A549 (cell line): ENCODE data around the gene CRMP1.

Source experiments
- CBX2 ChIP-seq: fragments of 200-600 bp; sonication (generic); IDR thresholded peaks from 2 replicates; pipeline ENCODE4 v1.6.1; 2016; ENCODE audit warnings: low read depth, mild to moderate bottlenecking, borderline replicate concordance
- CHD2 ChIP-seq: fragments of 150-350 bp; IDR thresholded peaks from 2 replicates; pipeline ENCODE4 v1.6.1; 2014; ENCODE audit warnings: low read length; ENCODE audit not compliant: partially characterized antibody
- CTCF ChIP-seq: fragments of >200 bp; sonication (Bioruptor Twin); formaldehyde crosslinking; IDR thresholded peaks from 3 replicates; pipeline ENCODE4 v1.5.1; 2016
- EHF ChIP-seq: fragments of 250-450 bp; sonication (Bioruptor Pico); IDR thresholded peaks from 2 replicates; pipeline ENCODE4 v1.5.0; 2020; ENCODE audit warnings: mild to moderate bottlenecking
- EP300 ChIP-seq, 2 experiments: fragments of >200 bp; sonication (Bioruptor Twin); formaldehyde crosslinking; IDR thresholded peaks; 2 replicates in 1 of 2; 3 replicates in 1 of 2; pipeline ENCODE4 v1.6.1; 2016 to 2017
- HDAC2 ChIP-seq: fragments of 200-600 bp; sonication (generic); IDR thresholded peaks from 2 replicates; pipeline ENCODE4 v1.6.1; 2016
- HMGXB4 ChIP-seq: fragments of 250-450 bp; sonication (Bioruptor Pico); IDR thresholded peaks from 2 replicates; pipeline ENCODE4 v1.5.0; 2021; ENCODE audit warnings: mild to moderate bottlenecking, moderate library complexity, borderline replicate concordance
- MAX ChIP-seq: IDR thresholded peaks from 2 replicates; pipeline ENCODE4 v1.6.1; 2012
- POLR2A ChIP-seq: IDR thresholded peaks from 2 replicates; pipeline ENCODE4 v1.6.1; 2012; ENCODE audit warnings: mild to moderate bottlenecking, low read length
- RAD21 ChIP-seq, 2 experiments: fragments of >200 bp in 1 of 2; sonication (Bioruptor Twin) in 1 of 2; formaldehyde crosslinking in 1 of 2; IDR thresholded peaks in 1 of 2; conservative IDR thresholded peaks in 1 of 2; 2 replicates in 1 of 2; 3 replicates in 1 of 2; pipeline ENCODE4 v1.6.1; 2012 to 2018; ENCODE audit warnings: inconsistent platforms in 1 of 2
- RCOR1 ChIP-seq: fragments of 150-350 bp; IDR thresholded peaks from 2 replicates; pipeline ENCODE4 v1.6.1; 2014; ENCODE audit warnings: antibody characterized with exemption, low read length, low read depth
- TP53 ChIP-seq: fragments of 250-450 bp; sonication (Bioruptor Pico); IDR thresholded peaks from 2 replicates; pipeline ENCODE4 v1.5.0; 2021; ENCODE audit warnings: mild to moderate bottlenecking, moderate library complexity
- USF2 ChIP-seq: fragments of 450-650 bp; IDR thresholded peaks from 2 replicates; pipeline ENCODE4 v1.6.1; 2014; ENCODE audit warnings: antibody characterized with exemption

GRCh38 chr4:5825321-5826041, 67.4 kb downstream of the CRMP1 start:
- no peak for TF ChIP-seq CTCF
- no peak for TF ChIP-seq HMGXB4 (CRISPR knock-in tag)
- TF ChIP-seq RCOR1, result no peak
- TF ChIP-seq EP300 (IDR thresholded peaks at IDR 0.05), result no peak
- no peak for TF ChIP-seq EHF (CRISPR knock-in tag)
- no peak for TF ChIP-seq USF2
- no peak for TF ChIP-seq CBX2
- no peak for TF ChIP-seq HDAC2
- no peak for TF ChIP-seq CHD2
- TF ChIP-seq POLR2A, result no peak
- no peak for TF ChIP-seq TP53 (CRISPR knock-in tag)
- no peak for TF ChIP-seq MAX
- no peak for TF ChIP-seq RAD21 (conservative IDR thresholded peaks at IDR 0.05 in 1 of 2, IDR thresholded peaks at IDR 0.05 in 1 of 2)
